ENCODE data around the gene PRKCG. TPM values are rescaled to one million over a fixed set of nuclear protein-coding genes. Genes with fewer than 3 reads are reported as not detected.

PRKCG gene
- polyA plus RNA-seq, 4 donors = 0.31 to 0.92 (median 0.80) TPM

DNA sequence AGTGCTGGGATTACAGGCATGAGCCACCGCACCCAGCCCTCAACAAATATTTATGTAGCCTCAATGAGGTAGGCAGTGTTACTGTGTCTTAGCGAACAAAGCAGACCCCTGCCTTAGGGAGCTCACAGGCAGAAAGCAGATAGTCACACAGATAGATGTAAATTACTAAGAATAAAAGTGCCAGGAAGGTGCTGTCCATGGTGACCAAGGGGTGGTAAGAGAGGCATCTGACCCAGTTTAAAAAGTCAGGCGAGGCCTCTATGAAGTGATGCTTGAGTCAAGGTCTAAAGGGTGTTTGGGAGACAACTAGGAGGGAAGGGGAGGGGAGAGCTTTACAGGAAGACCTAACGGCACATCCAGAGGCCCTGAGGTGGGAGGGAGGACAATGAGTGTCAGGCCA, 14.7 kb downstream of the PRKCG start:
- DNase-seq (ENCODE audit: low read depth in 4 of 4, low spot score in 2 of 4) = no peak

DNA sequence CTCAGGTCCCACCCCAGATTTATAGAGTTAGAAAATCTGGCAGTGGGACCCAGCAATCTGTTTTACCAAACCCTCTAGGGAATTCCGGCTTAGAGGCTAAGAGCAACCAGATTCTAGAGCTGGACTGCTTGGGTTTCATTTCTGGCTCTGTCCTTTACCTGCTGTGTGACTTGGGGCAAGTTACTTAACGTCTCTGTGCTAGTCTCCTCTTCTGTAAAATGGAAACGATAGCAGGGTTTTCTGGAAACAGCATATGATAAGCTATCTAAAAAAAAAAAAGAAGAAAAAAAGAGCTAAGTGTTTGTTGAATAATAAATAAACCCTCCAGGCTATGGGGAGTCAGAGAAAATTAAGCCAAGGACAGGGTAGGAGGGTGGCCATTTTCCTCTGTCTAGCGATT, 15.5 kb downstream of the PRKCG start:
- DNase-seq (ENCODE audit: low read depth in 4 of 4, low spot score in 2 of 4) = no peak

DNA sequence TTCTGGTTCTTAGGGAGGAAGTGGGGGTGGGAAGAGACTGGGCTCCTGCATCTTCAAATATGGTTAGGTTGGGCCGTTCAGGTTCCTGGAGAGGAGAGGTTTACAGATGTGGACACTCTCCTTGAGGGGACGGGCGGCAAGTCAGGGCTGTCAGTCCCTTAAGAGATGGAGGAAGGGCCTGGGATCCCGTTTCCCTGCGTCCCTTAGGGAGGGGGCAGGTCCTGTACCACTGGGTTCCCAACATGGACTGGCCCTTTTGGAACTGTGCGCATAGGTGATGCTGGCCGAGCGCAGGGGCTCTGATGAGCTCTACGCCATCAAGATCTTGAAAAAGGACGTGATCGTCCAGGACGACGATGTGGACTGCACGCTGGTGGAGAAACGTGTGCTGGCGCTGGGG, 16.2 kb downstream of the PRKCG start:
- DNase-seq (ENCODE audit: low read depth in 4 of 4, low spot score in 2 of 4) = no peak

DNA sequence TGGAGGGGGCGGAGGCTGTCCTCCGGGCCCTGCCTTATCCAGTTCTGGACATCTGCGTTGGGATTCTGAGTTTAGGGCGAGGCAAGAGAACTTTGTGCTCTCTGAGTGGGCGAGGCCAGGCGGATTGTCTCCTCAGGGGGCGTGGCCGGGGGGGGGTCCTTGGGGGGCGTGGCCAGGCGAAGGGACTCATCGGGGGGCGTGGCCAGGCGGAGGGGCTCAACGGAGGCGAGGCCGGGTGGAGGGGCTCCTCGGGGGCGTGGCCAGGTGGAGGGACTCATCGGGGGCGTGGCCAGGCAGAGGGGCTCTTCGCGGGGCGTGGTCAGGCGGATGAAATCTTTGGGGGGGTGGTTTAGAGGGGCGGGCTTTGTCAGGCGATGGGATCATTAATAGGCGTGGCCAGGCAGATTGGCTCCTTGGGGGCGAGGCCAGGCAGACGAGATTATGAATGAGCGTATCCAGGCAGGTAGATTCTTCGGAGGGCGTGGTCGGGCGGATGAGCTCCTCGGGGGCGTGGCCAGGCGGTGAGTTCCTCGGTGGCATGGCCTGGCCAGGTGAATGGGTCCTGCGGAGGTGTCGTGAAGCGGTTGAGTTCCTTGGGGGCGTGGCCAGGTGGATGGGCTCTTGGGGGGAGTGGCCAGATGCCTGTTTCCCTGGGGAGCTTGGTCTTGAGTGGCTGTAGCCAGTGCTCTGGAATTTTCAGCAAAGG, 16.8 kb downstream of the PRKCG start:
- DNase-seq (ENCODE audit: low read depth in 4 of 4, low spot score in 2 of 4) = no peak

DNA sequence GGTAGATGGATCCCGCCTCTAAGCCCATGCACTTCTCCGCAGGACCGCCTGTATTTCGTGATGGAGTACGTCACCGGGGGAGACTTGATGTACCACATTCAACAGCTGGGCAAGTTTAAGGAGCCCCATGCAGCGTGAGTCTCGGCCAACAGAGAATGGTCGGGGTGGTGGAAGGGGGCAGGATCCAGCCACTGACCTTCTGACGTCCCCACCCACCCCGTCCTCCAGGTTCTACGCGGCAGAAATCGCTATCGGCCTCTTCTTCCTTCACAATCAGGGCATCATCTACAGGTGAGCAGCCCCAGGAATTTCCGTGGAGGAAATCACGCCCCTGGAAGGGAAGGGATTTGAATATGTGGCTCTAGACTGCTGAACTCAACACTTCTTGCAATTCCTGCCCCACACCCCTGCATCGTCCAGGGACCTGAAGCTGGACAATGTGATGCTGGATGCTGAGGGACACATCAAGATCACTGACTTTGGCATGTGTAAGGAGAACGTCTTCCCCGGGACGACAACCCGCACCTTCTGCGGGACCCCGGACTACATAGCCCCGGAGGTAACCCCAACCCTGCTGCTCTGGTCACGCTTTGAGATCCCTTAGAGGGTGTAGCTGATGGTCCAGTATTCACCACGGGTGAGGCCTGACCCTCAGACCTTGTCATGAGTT, 18.3 kb downstream of the PRKCG start:
- DNase-seq (ENCODE audit: low read depth in 4 of 4, low spot score in 2 of 4) = no peak

DNA sequence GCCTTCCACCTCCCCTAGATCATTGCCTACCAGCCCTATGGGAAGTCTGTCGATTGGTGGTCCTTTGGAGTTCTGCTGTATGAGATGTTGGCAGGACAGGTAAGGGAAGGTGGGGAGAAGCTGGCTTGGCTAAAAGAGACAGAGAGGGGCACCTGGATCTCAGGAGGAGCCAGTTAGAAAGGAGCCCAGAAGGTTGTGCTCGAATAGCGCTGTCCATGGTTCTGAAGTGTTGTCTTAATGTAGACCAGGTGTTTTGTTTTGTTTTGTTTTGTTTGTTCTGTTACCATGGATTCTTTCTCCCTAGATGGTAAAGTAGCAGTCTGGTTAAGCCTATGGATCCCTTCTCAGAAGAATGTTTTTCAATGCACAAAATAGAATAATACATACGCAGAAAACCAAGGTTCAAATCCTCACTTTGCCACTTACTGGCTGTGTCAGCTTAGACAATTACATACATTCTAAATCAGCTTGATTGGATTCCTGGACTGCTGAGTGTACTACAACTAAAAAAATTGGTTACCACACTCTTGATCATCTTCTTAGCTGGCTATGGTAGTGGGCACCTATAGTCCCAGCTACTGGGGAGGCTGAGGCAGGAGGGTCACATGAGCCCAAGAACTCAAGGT, 21.2 kb downstream of the PRKCG start:
- peak in 2 of 4 donors; percentile 63 to 73 for DNase-seq (ENCODE audit: low read depth in 4 of 4, low spot score in 2 of 4)

DNA sequence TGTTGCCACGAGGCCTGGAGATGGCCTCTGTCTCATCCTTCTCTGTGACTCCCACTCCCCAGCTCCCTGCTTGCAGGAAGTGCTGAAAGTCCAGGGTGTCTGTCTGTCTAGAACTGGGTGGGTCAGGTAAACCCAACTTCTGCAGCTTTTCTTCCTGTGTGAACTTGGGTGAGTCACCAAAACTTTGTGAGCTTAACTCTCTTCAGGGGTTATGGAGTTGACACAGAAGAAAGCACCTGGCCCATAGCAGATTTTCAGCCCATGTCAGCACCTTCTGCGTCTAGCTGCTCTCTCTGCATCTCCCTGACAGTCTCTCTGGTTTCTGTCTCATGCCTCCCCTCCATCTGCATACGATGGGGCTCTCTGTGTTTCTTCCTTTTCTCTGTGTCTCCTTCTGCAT, 22.9 kb downstream of the PRKCG start:
- DNase-seq (ENCODE audit: low read depth in 4 of 4, low spot score in 2 of 4) = no peak

DNA sequence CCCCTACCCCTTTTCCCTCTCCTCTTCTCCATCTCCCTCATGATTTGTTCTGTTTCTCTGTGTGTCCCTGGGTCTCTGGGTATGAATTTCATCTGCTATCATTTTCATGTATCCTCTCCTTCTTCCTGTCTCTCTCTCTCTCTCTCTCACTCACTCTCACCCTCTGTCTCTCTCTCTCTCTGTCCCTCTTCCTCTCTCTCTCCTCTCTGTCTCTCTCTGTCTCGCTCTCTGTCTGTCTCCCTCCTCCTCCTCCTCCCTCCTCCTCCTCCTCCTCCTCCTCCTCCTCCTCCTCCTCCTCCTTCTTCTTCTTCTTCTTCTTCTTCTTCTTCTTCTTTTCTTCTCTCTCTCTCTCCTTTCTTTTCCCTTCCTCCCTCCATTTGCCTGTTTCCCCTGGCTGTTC, 23.8 kb downstream of the PRKCG start:
- no peak for DNase-seq (ENCODE audit: low read depth in 4 of 4, low spot score in 2 of 4)

DNA sequence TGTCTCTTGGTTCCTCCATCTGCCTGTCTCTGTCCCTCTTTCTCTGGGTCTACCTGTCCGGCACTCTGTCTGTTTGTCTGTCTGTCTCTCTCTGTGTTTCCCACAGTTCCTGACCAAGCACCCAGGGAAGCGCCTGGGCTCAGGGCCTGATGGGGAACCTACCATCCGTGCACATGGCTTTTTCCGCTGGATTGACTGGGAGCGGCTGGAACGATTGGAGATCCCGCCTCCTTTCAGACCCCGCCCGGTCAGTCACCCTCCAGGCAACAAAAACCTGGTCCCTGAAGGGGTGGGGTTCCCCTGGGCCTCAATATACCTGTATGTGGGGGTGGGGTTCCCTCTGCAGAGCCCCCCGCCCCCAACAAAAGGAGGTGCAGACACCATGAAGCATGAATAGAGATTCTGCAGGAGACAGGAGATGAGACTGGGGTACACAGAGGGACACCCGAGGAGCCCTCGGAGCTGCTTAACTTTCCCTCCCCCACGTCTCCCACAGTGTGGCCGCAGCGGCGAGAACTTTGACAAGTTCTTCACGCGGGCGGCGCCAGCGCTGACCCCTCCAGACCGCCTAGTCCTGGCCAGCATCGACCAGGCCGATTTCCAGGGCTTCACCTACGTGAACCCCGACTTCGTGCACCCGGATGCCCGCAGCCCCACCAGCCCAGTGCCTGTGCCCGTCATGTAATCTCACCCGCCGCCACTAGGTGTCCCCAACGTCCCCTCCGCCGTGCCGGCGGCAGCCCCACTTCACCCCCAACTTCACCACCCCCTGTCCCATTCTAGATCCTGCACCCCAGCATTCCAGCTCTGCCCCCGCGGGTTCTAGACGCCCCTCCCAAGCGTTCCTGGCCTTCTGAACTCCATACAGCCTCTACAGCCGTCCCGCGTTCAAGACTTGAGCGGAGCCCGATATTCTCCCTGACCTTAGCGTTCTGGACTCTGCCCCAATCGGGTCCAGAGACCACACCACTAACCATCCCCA, 24.5 kb downstream of the PRKCG start:
- no peak for DNase-seq (ENCODE audit: low read depth in 4 of 4, low spot score in 2 of 4)

DNA sequence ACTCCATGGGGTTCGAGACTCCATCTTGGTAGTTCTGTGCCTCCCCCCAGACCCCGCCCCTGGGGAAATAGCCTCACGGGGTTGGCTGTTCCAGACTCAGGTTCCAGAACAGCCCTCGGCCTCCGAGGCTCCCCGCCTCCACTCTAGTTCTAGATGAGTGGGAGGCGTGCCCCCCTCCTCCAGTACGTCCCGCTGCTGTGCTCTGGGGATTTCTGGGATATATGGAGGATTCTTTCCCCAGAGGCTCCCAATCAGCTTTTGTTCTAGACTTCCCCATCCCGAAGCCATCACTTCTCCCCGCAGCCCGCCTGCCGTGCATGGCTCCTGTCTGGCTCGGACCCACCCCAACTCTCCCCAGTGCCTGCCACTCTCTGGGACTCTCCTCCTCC, 25.2 kb downstream of the PRKCG start:
- no peak for DNase-seq (ENCODE audit: low read depth in 4 of 4, low spot score in 2 of 4)

DNA sequence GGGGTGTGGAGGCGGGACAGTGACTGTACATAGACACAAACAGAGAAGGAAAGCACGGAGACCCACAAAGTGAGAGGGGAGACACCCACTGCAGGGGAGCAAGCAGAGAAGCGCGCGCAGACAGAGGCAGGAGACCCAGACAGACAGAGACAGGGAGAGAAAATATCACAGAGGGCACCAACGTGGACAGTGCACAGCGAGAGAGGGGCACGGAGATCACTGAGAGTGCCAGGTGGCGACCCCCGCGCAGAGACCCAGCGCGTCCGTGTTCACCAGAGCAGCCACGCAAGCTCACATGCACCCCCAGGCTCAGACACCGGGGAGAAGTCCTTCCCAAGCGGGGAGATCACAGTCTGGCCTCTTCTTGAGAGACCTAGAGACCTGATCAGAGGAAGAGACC, 25.7 kb downstream of the PRKCG start:
- no peak for DNase-seq (ENCODE audit: low read depth in 4 of 4, low spot score in 2 of 4)

DNA sequence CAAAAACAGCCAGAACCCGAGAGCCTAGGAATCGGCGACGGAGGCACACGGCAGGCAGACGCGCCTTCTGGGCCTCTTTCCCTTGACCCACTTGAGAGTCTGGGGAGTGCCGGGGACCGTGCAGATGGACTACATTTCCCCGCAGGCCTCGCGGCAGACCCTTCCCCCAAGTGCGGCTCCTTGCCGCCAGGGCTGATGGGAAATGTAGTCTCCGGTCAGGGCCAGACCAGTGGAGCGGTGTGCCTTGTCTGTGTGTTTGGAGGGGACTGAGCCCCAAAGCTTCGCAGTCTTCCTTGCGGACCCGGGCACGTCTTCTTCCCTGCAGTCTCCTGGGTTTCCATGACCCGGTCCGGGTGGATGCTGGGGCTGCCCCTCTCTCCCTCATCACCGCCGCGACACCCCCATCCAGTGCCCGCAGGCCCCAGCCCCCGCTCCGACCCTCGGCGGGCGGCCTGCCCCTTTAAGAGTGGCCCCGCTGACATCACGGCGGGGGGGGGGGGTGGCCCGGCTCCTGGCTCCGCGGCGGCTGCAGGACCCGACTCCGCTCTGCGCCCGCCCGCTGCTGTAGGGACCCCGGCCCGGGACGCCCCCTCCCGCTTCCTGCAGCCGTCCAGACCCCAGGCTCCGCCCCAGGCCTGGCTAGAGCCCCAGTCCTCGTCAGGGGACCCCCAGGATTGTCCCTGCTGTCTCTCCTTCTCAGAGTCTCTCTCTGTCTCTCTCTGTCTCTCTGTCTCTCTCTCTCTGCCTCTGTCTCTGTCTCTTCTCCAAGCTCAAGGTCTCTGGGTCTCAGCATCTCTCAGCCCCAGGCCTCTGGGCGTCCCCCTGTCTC, 26.3 kb downstream of the PRKCG start:
- DNase-seq (ENCODE audit: low read depth in 4 of 4, low spot score in 2 of 4) = peak in 1 of 4 donors; percentile 20

DNA sequence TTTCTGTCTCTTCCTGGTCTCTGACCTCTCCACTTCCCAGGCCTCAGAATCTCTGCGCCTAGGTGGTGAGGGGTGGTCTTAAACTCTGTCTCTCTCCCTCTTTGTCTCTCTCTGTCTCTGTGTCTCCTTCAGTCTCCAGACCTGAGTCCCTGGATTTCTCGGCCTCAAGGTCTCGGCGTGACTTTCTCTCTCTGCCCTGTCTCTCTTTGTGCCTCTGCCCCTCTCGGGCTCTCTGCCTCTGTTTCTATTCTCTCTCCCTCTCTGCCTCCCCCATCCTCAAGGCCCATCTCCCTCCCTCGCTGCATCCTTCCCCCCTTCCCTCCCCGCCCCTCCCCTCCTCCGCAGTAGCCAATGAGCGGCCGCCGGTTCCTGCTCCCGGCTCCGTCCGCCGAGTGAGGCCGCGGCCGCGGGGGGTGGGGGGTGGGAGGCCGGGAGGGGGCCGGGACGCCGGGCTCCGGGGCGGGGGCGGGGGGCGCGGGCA, 27.0 kb downstream of the PRKCG start, which contains the start of gene CACNG7:
Gene CACNG7, plus strand, starts transcription at position 344 of the 481 bp plus-strand sequence. CDS start 3,554 bp downstream, outside the sequence.
- DNase-seq (ENCODE audit: low read depth in 4 of 4, low spot score in 2 of 4) = no peak

DNA sequence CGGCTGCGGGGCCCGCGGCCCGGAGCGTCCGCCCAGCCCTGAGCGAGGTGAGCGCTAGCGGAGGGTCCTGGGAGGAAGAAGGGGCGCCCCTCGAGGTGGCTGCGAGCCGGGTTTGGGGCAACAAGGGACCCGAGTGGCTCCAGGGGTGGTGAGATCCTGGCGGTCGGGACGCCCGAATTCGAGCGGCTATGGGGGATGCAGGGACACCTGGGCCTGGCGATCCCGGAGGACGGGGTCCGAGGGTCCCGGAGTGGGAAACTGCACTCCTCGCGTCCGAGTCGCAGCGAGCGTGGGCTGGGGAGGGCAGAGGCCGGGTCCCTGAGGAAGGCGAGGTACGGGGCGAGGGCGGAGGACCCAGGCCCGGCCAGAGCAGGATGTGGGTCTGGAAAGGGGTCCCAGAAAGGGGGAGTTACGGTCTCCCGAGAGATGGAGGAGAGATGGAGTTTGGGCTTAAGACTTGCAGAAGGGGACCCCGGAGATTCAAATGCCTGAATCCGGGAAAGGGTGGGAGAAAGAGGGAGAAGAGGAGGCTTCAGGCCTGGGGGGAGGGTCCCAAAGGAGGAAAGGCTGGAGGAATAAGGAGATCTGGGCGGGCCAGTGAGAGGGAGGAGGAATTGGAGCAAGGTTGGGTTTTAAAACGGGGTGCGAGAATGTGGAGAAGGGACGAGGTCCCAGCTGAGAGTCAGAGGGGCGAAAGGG, 27.6 kb downstream of the PRKCG start:
- DNase-seq (ENCODE audit: low read depth in 4 of 4, low spot score in 2 of 4) = no peak

DNA sequence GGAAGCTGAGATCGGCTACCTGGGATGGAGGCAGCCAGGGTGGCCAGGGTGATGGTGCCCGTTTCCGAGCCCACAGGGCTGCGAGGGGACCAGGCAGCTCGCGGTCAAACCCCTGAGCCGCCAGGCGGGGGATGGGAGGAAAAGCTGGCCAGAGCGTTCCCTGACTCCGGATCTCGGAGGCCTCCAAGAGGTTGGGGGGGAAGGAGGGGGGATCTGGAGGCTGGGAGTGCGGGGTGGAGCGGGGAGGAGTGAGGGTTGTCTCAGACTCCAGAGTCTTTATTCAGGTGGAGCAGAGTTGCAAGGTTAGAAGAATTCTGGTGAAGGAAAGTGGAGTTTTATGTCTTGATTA, 28.1 kb downstream of the PRKCG start:
- no peak for DNase-seq (ENCODE audit: low read depth in 4 of 4, low spot score in 2 of 4)

DNA sequence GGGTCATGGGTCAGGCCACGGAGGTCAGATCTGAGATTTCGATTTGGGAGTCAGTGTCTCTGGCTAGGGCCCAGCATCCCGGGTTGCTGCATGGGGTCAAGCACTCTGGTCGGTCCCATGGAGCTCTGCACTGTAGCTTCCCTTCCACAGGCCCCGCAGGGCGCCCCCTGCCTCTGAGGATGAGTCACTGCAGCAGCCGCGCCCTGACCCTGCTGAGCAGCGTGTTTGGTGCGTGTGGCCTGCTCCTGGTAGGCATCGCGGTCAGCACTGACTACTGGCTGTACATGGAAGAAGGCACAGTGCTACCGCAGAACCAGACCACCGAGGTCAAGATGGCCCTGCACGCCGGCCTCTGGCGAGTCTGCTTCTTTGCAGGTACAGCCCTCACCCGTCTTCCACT, 30.7 kb downstream of the PRKCG start:
- no peak for DNase-seq (ENCODE audit: low read depth in 4 of 4, low spot score in 2 of 4)

DNA sequence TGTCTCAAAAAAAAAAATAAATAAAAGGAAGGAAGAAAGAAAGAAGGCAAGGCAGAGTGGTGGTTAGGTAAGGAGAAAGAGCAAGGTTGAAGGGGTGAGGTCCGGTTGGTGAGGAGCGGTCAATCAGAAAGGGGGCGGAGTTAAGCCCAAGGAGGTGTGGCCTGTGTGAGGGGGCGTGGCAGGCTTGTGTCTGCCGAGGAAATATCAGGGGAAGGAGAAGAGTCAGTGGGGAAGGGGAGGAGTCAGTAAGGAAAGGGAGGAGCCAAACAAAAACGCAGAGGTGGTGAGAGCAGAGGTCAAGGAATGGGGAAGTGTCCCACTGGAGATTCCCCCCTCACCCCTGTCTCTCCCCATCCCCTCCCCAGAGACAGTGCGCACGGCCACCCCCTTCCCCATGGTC, 33.0 kb downstream of the PRKCG start:
- no peak for DNase-seq (ENCODE audit: low read depth in 4 of 4, low spot score in 2 of 4)

DNA sequence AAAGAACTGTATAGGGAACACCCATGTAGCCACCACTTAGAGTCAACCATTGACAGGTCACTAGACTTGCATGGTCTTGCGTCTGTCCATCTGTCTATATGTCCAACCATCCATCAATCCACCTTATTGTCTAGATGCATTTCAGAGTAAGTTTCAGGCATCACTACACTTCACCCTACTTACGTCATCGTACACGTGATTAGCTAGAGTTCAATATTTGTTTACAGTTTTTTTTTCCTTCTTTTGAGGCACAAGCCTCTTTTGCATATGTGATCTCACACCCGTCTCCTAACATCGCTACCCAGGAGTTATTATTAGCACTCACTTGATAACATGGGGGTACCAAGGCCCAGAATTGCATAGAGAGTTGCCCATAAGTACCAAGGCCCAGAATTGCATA, 34.0 kb downstream of the PRKCG start:
- DNase-seq (ENCODE audit: low read depth in 4 of 4, low spot score in 2 of 4) = no peak

DNA sequence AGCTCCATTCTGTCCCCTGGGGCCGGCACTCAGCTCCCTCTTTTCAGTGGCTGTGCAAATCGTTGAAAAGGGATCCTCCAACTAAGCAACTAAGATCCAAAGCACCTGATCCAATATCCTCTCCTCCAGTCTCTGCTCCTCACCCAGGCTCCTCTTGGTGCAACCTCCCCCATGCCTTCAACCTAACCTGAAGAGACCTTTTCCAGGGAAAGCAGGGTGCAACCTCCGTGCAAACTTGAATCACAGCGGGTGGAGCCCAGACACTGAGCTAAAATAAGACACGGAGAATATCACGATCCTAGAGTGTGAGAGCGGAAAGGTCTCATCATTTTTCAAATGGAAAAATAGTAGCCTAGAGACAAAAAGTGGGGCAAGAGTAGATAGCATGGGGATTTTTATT, 35.4 kb downstream of the PRKCG start:
- no peak for DNase-seq (ENCODE audit: low read depth in 4 of 4, low spot score in 2 of 4)
